ENCODE data around the gene CA12. TPM values are rescaled to one million over a fixed set of nuclear protein-coding genes. Genes with fewer than 3 reads are reported as not detected.
"Not testable (repeated sequence)": the region's sequence is repeated elsewhere in the genome, so short reads cannot be mapped to it uniquely, and the experiment has no call there.

CA12 gene
- 100 to 1,000 TPM; 125 to 151 (median 149) TPM for polyA plus RNA-seq (ENCODE audit: insufficient read length in 4 of 4)

GRCh38 chr15:63381301-63382204 is at the start of gene CA12:
Gene CA12 (minus strand): TSS chr15:63381846. CDS start chr15:63381720, 126 bp downstream.
- DNase-seq (ENCODE audit: low read depth in 4 of 4, low spot score in 3 of 4), result no peak

- DNase-seq (ENCODE audit: low read depth in 4 of 4, low spot score in 3 of 4), result no peak
These were observed 49.3 kb upstream of the CA12 start for GRCh38 chr15:63430766-63431451.

GRCh38 chr15:63426552-63426951 is 44.9 kb upstream of the CA12 start:
- DNase-seq (ENCODE audit: low read depth in 4 of 4, low spot score in 3 of 4), result no peak

GRCh38 chr15:63425426-63425985 is 43.9 kb upstream of the CA12 start:
- no peak for DNase-seq (ENCODE audit: low read depth in 4 of 4, low spot score in 3 of 4)

GRCh38 chr15:63422891-63423590 is 41.4 kb upstream of the CA12 start:
- no peak for DNase-seq (ENCODE audit: low read depth in 4 of 4, low spot score in 3 of 4)

- DNase-seq (ENCODE audit: low read depth in 4 of 4, low spot score in 3 of 4), result no peak
These were observed 39.8 kb upstream of the CA12 start for GRCh38 chr15:63421433-63421832.

- DNase-seq (ENCODE audit: low read depth in 4 of 4, low spot score in 3 of 4), result no peak
These were observed 38.7 kb upstream of the CA12 start for GRCh38 chr15:63420333-63420747.

- no peak for DNase-seq (ENCODE audit: low read depth in 4 of 4, low spot score in 3 of 4)
These were observed 37.2 kb upstream of the CA12 start for GRCh38 chr15:63418811-63419210.

GRCh38 chr15:63417721-63418120 is 36.1 kb upstream of the CA12 start:
- no peak for DNase-seq (ENCODE audit: low read depth in 4 of 4, low spot score in 3 of 4)

GRCh38 chr15:63417274-63417673 is 35.6 kb upstream of the CA12 start:
- not testable (repeated sequence) for DNase-seq (ENCODE audit: low read depth in 4 of 4, low spot score in 3 of 4)

GRCh38 chr15:63414474-63415120 is 33.0 kb upstream of the CA12 start:
- no peak for DNase-seq (ENCODE audit: low read depth in 4 of 4, low spot score in 3 of 4)

GRCh38 chr15:63412551-63412950 is 30.9 kb upstream of the CA12 start:
- no peak for DNase-seq (ENCODE audit: low read depth in 4 of 4, low spot score in 3 of 4)

- no peak for DNase-seq (ENCODE audit: low read depth in 4 of 4, low spot score in 3 of 4)
These were observed 30.2 kb upstream of the CA12 start for GRCh38 chr15:63411866-63412265.

- DNase-seq (ENCODE audit: low read depth in 4 of 4, low spot score in 3 of 4), result no peak
These were observed 27.5 kb upstream of the CA12 start for GRCh38 chr15:63409179-63409578.

GRCh38 chr15:63408524-63408923 is 26.9 kb upstream of the CA12 start:
- DNase-seq (ENCODE audit: low read depth in 4 of 4, low spot score in 3 of 4), result no peak

- DNase-seq (ENCODE audit: low read depth in 4 of 4, low spot score in 3 of 4), result no peak
These were observed 26.0 kb upstream of the CA12 start for GRCh38 chr15:63407612-63408011.

- no peak for DNase-seq (ENCODE audit: low read depth in 4 of 4, low spot score in 3 of 4)
These were observed 24.2 kb upstream of the CA12 start for GRCh38 chr15:63405683-63406390.

GRCh38 chr15:63405159-63405558 is 23.5 kb upstream of the CA12 start:
- DNase-seq (ENCODE audit: low read depth in 4 of 4, low spot score in 3 of 4), result no peak

GRCh38 chr15:63403254-63403945 is 21.8 kb upstream of the CA12 start:
- DNase-seq (ENCODE audit: low read depth in 4 of 4, low spot score in 3 of 4), result no peak
